Vagina (tissue), 2 donors: ENCODE measurements around the gene INPP5A. TPM values are rescaled to one million over a fixed set of nuclear protein-coding genes. Genes with fewer than 3 reads are reported as not detected.
"Not testable (repeated sequence)": the region's sequence is repeated elsewhere in the genome, so short reads cannot be mapped to it uniquely, and the experiment has no call there.

Experiments
- DNase-seq, 2 donors: peaks; one replicate each; pipeline ENCODE4 v3.0.0-alpha.2; 2017; ENCODE audit errors: extremely low spot score in 2 of 2
- H3K27ac ChIP-seq: fragments of 200-600 bp; sonication (generic); one replicate; pipeline ENCODE4 v1.5.1; 2019
- H3K27me3 ChIP-seq: fragments of 200-600 bp; sonication (generic); one replicate; pipeline ENCODE4 v1.5.1; 2019
- H3K36me3 ChIP-seq, 2 donors: fragments of 200-600 bp; sonication (generic); one replicate each; pipeline ENCODE4 v1.5.1; 2017 to 2019
- H3K4me1 ChIP-seq: fragments of 200-600 bp; sonication (generic); one replicate; pipeline ENCODE4 v1.5.1; 2019
- H3K4me3 ChIP-seq, 2 donors: fragments of 200-600 bp; sonication (generic); 1 replicate in 1 of 2; 2 replicates in 1 of 2; pipeline ENCODE4 v1.5.1; 2016 to 2019
- H3K9me3 ChIP-seq: fragments of 200-600 bp; sonication (generic); one replicate; pipeline ENCODE4 v1.5.1; 2019
- CTCF ChIP-seq, 3 experiments: fragments of 450-650 bp in 2 of 3; fragments of 200-600 bp in 1 of 3; sonication (generic) in 1 of 3; IDR thresholded peaks; one replicate each; pipeline ENCODE4 v1.5.1; 2017 to 2019; ENCODE audit warnings: antibody characterized with exemption in 3 of 3, mild to moderate bottlenecking in 2 of 3, moderate library complexity in 2 of 3
- POLR2A ChIP-seq, 2 donors: fragments of 450-650 bp; IDR thresholded peaks; one replicate each; pipeline ENCODE4 v1.6.1; 2017; ENCODE audit warnings: antibody characterized with exemption in 2 of 2, mild to moderate bottlenecking in 2 of 2, moderate library complexity in 2 of 2
- POLR2AphosphoS5 ChIP-seq, 2 donors: sonication (generic); formaldehyde crosslinking; IDR thresholded peaks; one replicate each; pipeline ENCODE4 v1.9.0; 2017; ENCODE audit warnings: antibody characterized with exemption in 2 of 2, mild to moderate bottlenecking in 2 of 2, low read depth in 1 of 2; ENCODE audit not compliant: insufficient read depth in 1 of 2
- intact Hi-C: fragments of 100-400 bp; cut with DNase I; formaldehyde crosslinking; loops from one replicate; pipeline ENCODE4 v1.15.1; 2023
- total RNA-seq: library from RNA; depleted of rRNA; stranded (reverse); fragments of >200 nt; gene quantifications from one replicate; pipeline ENCODE4 v1.2.3, GENCODE V29; 2016

Gene INPP5A
- total RNA-seq, 1 donor from 2014 or later = 24.3 TPM

GRCh38 chr10:132677096-132677472 lies 139.5 kb downstream of the INPP5A start:
- H3K4me1 ChIP-seq = no peaks in the 10 kb centered on the region
- no peaks in the 10 kb centered on the region for H3K36me3 ChIP-seq
- H3K4me3 ChIP-seq = no peak overlapping the region
- H3K27me3 ChIP-seq = no peaks in the 10 kb centered on the region
- no peak overlapping the region for H3K27ac ChIP-seq
- TF ChIP-seq CTCF (IDR thresholded peaks at IDR 0.05) (no peak), POLR2A (IDR thresholded peaks at IDR 0.05) (no peak), POLR2AphosphoS5 (IDR thresholded peaks at IDR 0.05; ENCODE audit: insufficient read depth in 1 of 2, low read depth in 1 of 2) (no peak)
- DNase-seq = no peak
- intact Hi-C loops = no loop called here
- H3K9me3 ChIP-seq = no peaks in the 10 kb centered on the region

- Histone ChIP-seq H3K27me3 (no peaks in the 10 kb centered on the region), H3K4me1 (no peaks in the 10 kb centered on the region), H3K27ac (no peak overlapping the region), H3K36me3 (no peaks in the 10 kb centered on the region), H3K4me3 (no peak overlapping the region), H3K9me3 (no peaks in the 10 kb centered on the region)
- intact Hi-C loops = no loop called here
- peak in 1 of 2 donors; percentile 56 for DNase-seq
- TF ChIP-seq POLR2A (IDR thresholded peaks at IDR 0.05) = no peak
- no peak for TF ChIP-seq CTCF (IDR thresholded peaks at IDR 0.05)
- TF ChIP-seq POLR2AphosphoS5 (IDR thresholded peaks at IDR 0.05; ENCODE audit: insufficient read depth in 1 of 2, low read depth in 1 of 2) = no peak
Observed at GRCh38 chr10:132677473-132678227, 140.1 kb downstream of the INPP5A start.

GRCh38 chr10:132678436-132679216 lies 141.0 kb downstream of the INPP5A start:
- Histone ChIP-seq H3K27ac (no peak overlapping the region), H3K9me3 (no peaks in the 10 kb centered on the region), H3K27me3 (no peaks in the 10 kb centered on the region), H3K36me3 (no peaks in the 10 kb centered on the region), H3K4me1 (no peaks in the 10 kb centered on the region), H3K4me3 (no peak overlapping the region)
- no peak for TF ChIP-seq CTCF (IDR thresholded peaks at IDR 0.05)
- TF ChIP-seq POLR2A (IDR thresholded peaks at IDR 0.05) = no peak
- no peak for TF ChIP-seq POLR2AphosphoS5 (IDR thresholded peaks at IDR 0.05; ENCODE audit: insufficient read depth in 1 of 2, low read depth in 1 of 2)
- DNase-seq = peak in 1 of 2 donors; percentile 56
- intact Hi-C loops = no loop called here

GRCh38 chr10:132679217-132679595 lies 141.6 kb downstream of the INPP5A start:
- Histone ChIP-seq H3K36me3 (no peaks in the 10 kb centered on the region), H3K27me3 (no peaks in the 10 kb centered on the region), H3K9me3 (no peaks in the 10 kb centered on the region), H3K4me3 (no peak overlapping the region), H3K27ac (no peak overlapping the region), H3K4me1 (peaks cover 2% of the 10 kb centered on the region)
- TF ChIP-seq POLR2AphosphoS5 (IDR thresholded peaks at IDR 0.05; ENCODE audit: insufficient read depth in 1 of 2, low read depth in 1 of 2) (no peak), CTCF (IDR thresholded peaks at IDR 0.05) (no peak), POLR2A (IDR thresholded peaks at IDR 0.05) (no peak)
- intact Hi-C loops = no loop called here
- DNase-seq = no peak

- TF ChIP-seq CTCF (IDR thresholded peaks at IDR 0.05) (no peak), POLR2A (IDR thresholded peaks at IDR 0.05) (no peak), POLR2AphosphoS5 (IDR thresholded peaks at IDR 0.05; ENCODE audit: insufficient read depth in 1 of 2, low read depth in 1 of 2) (no peak)
- no peak overlapping the region for H3K4me3 ChIP-seq
- intact Hi-C loops = no loop called here
- H3K27ac ChIP-seq = no peak overlapping the region
- DNase-seq = no peak
- H3K4me1 ChIP-seq = peaks cover 6% of the 10 kb centered on the region
- no peaks in the 10 kb centered on the region for H3K9me3 ChIP-seq
- no peaks in the 10 kb centered on the region for H3K36me3 ChIP-seq
- H3K27me3 ChIP-seq = no peaks in the 10 kb centered on the region
Observed at GRCh38 chr10:132679640-132680039, 142.1 kb downstream of the INPP5A start.

GRCh38 chr10:132680741-132681140 lies 143.2 kb downstream of the INPP5A start:
- DNase-seq, H3K36me3 ChIP-seq, H3K4me3 ChIP-seq, H3K27ac ChIP-seq, H3K27me3 ChIP-seq, H3K4me1 ChIP-seq, H3K9me3 ChIP-seq, intact Hi-C loops: not testable (repeated sequence)
